OCI-LY7 (cell line): ENCODE data around the gene JUNB. TPM values are rescaled to one million over a fixed set of nuclear protein-coding genes. Genes with fewer than 3 reads are reported as not detected.

ENCODE experiments used
- BruUV-seq: library from RNA; stranded (reverse); fragments of 400-500 nt; replicated peaks from 2 replicates; lab custom pipeline; 2021; lab: Mats Ljungman, UMichigan
- CTCF ChIA-PET: fragments of 300-600 bp; sonication (Branson Sonifier 250); formaldehyde crosslinking; loops from one replicate; lab custom pipeline; 2022; ENCODE audit warnings: antibody characterized with exemption; ENCODE audit not compliant: unreplicated experiment; lab: Charles Lee
- POLR2A ChIA-PET: fragments of 300-600 bp; sonication (Branson Sonifier 250); formaldehyde crosslinking; loops from one replicate; lab custom pipeline; 2022; ENCODE audit warnings: antibody characterized with exemption; lab: Charles Lee
- DNase-seq: peaks from one replicate; pipeline ENCODE4 v3.0.0-alpha.2; 2015; ENCODE audit warnings: low spot score
- H2AFZ ChIP-seq: fragments of 200-600 bp; sonication (generic), shearing (Covaris generic); 2 replicates; pipeline ENCODE4 v1.6.1; 2014; ENCODE audit warnings: mild to moderate bottlenecking, antibody characterized with exemption, low read length, moderate library complexity
- H3K27ac ChIP-seq: fragments of 200-600 bp; sonication (generic); 2 replicates; pipeline ENCODE4 v1.5.1; 2014; ENCODE audit warnings: mixed run types, low read depth, mild to moderate bottlenecking, moderate library complexity, low read length, inconsistent platforms; ENCODE audit not compliant: poor library complexity, severe bottlenecking
- H3K36me3 ChIP-seq: fragments of 200-600 bp; sonication (generic); 2 replicates; pipeline ENCODE4 v1.6.1; 2014; ENCODE audit warnings: mild to moderate bottlenecking, antibody characterized with exemption, low read length, moderate library complexity, mixed read lengths; ENCODE audit not compliant: insufficient read depth
- H3K4me1 ChIP-seq: fragments of 200-600 bp; sonication (generic); 2 replicates; pipeline ENCODE4 v1.5.1; 2014; ENCODE audit warnings: mild to moderate bottlenecking, low read length; ENCODE audit not compliant: insufficient read depth, poor library complexity, severe bottlenecking
- H3K4me2 ChIP-seq: fragments of 200-600 bp; sonication (generic); 2 replicates; pipeline ENCODE4 v1.6.1; 2014; ENCODE audit warnings: mild to moderate bottlenecking, low read length
- H3K4me3 ChIP-seq: fragments of 200-600 bp; sonication (generic); 2 replicates; pipeline ENCODE4 v1.5.1; 2014; ENCODE audit warnings: mild to moderate bottlenecking, low read depth, low read length; ENCODE audit not compliant: poor library complexity, severe bottlenecking
- H3K79me2 ChIP-seq: fragments of 200-600 bp; sonication (generic); 2 replicates; pipeline ENCODE4 v1.6.1; 2016; ENCODE audit warnings: low read depth, mild to moderate bottlenecking, low read length, moderate library complexity, mixed read lengths; ENCODE audit not compliant: insufficient read depth
- H3K9me2 ChIP-seq: fragments of 200-600 bp; sonication (generic); 2 replicates; pipeline ENCODE4 v1.6.1; 2016; ENCODE audit warnings: mild to moderate bottlenecking, low read length, mixed read lengths; ENCODE audit not compliant: insufficient read depth
- H3K9me3 ChIP-seq: fragments of 200-600 bp; sonication (generic); 2 replicates; pipeline ENCODE4 v1.6.1; 2014; ENCODE audit warnings: mild to moderate bottlenecking, mixed run types, low read length, mixed read lengths
- H4K20me1 ChIP-seq: fragments of 200-600 bp; sonication (generic); 2 replicates; pipeline ENCODE4 v1.6.1; 2014; ENCODE audit warnings: mild to moderate bottlenecking, antibody characterized with exemption, low read length, moderate library complexity, mixed read lengths; ENCODE audit not compliant: insufficient read depth
- EZH2phosphoT487 ChIP-seq: fragments of 200-600 bp; sonication (generic); IDR thresholded peaks from 2 replicates; pipeline ENCODE4 v1.6.1; 2018; ENCODE audit warnings: low read depth, borderline replicate concordance, mild to moderate bottlenecking, mixed run types, antibody characterized with exemption, low read length, moderate library complexity, mixed read lengths
- intact Hi-C: fragments of 100-400 bp; cut with micrococcal nuclease; formaldehyde crosslinking; loops from one replicate; pipeline ENCODE4 v1.10.0; 2022; ENCODE audit not compliant: unreplicated experiment
- total RNA-seq, 2 experiments: library from RNA; depleted of rRNA in 1 of 2; stranded (reverse); fragments of >200 nt in 1 of 2; shearing (Covaris generic) in 1 of 2; gene quantifications; 2 replicates each; pipeline ENCODE4 v1.2.3, GENCODE V29; 2014 to 2022
- TF ChIP-seq, protein P1 (sequence below): fragments of 200-600 bp; sonication (generic); conservative IDR thresholded peaks from 2 replicates; pipeline ENCODE4 v1.5.1; 2014; ENCODE audit warnings: mild to moderate bottlenecking, antibody characterized with exemption, low read length, moderate library complexity, mixed read lengths

JUNB gene
- total RNA-seq, 2 experiments from 2014 or later, result 31.8 to 45.5 TPM

DNA sequence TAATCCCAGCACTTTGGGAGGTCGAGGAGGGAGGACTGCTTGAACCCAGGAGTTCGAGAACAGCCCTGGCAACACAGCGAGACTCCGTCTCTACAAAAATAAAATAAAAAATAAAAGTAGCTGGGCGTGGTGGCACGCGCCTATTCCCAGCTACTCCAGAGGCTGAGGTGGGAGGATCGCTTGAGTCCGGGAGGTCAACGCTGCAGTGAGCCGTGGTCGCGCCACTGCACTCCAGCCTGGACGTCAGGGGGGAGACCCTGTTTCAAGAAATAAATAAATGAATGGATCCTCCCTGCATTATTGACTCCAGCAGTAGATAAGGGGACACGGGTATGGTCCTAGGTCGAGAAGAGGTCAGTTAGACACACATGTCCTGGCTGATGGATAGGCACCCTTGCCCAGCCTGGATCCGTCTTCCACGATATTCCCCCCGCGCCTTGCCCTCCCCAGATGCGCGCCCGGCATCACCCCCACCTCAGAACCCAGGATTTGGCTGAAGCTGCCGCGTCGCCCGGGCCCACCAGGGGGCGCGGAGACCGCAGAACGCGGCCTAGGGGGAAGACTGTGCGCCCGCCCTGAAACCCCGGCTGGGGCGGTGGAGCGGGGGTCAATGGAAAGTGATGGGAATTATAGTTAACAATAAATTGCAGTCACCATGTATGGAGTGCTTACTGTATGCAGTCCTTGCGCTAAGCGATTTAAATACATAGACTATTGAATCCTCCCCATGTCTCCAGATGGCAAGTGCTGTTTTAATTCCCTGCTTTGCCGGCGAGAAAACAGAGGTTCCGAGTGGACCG lies 13.9 kb upstream of the JUNB start:
- no peaks in the 10 kb centered on the region for H3K9me2 ChIP-seq
- no peaks in the 10 kb centered on the region for H3K9me3 ChIP-seq
- CTCF ChIA-PET, result interaction anchor here (1.0 to 2.8 kb wide), 3 partner anchors 15 to 23 kb away, joined by 3 to 20 read pairs (median 4); partner anchors contain the start of gene JUNB
- H3K4me1 ChIP-seq, result peaks cover 44% of the 10 kb centered on the region
- POLR2A ChIA-PET, result interaction anchor here (0.7 to 2.0 kb wide), 2 partner anchors 14 to 298 kb away, joined by 3 to 10 read pairs; partner anchors contain the start of gene JUNB
- TF ChIP-seq, protein P1, sequence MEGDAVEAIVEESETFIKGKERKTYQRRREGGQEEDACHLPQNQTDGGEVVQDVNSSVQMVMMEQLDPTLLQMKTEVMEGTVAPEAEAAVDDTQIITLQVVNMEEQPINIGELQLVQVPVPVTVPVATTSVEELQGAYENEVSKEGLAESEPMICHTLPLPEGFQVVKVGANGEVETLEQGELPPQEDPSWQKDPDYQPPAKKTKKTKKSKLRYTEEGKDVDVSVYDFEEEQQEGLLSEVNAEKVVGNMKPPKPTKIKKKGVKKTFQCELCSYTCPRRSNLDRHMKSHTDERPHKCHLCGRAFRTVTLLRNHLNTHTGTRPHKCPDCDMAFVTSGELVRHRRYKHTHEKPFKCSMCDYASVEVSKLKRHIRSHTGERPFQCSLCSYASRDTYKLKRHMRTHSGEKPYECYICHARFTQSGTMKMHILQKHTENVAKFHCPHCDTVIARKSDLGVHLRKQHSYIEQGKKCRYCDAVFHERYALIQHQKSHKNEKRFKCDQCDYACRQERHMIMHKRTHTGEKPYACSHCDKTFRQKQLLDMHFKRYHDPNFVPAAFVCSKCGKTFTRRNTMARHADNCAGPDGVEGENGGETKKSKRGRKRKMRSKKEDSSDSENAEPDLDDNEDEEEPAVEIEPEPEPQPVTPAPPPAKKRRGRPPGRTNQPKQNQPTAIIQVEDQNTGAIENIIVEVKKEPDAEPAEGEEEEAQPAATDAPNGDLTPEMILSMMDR, result peak; percentile 96
- no peak for TF ChIP-seq EZH2phosphoT487
- H3K27ac ChIP-seq, result peak overlapping the region; percentile 56
- BruUV-seq, result no TSS peak
- intact Hi-C loops, result loop anchor here (1.0 kb wide), 2 partner anchors 14 to 19 kb away; partner anchors contain the start of gene JUNB
- peak overlapping the region; percentile 69 for H3K4me3 ChIP-seq
- H2AFZ ChIP-seq, result peak overlapping the region; percentile 81
- DNase-seq, result peak; percentile 78
- no peaks in the 10 kb centered on the region for H3K79me2 ChIP-seq
- no peaks in the 10 kb centered on the region for H4K20me1 ChIP-seq
- H3K4me2 ChIP-seq, result peak overlapping the region; percentile 96
- H3K36me3 ChIP-seq, result no peaks in the 10 kb centered on the region

DNA sequence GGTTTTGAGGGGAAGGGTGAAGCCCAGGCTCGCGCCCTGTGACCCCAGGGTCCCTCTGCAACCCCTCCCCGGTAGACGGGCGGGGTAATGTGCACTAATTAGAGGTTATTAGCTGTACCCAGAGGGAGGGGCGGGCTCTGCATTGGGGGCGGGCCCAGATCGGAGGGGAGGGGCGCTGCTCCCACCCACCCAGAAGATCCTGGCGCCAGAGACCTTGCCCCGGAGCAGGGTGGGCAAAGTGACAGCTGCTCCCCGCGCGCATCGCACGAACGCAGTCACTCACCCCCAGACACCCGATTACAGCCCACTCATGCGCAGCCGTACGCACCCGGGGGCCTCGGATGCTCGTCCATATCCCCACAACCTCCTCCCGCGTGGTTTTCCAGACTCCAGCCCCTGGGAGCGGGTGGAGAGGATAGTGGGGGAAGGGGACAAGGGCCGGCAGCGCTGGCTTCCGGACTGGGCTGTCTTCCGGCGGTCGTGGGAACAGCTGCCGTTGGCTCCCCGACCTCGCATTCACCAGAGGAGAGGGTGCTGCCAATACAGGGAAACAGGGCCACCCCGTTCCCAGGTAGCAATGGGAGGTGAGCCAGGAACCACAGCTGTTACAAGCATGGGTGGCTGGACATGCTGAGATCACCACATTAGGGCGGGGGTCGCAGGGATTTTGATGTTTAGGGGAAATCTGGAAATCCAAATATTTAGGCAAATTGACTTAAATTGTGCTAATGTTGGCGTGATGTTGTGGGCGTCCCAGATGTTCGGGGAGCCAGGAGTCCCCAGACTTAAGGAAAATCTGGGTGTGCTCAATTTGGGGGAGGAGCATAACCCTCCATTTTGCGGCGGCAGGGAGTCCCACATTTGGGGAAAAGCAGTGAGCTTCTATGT lies 13.0 kb upstream of the JUNB start:
- peak overlapping the region; percentile 96 for H3K4me2 ChIP-seq
- no TSS peak for BruUV-seq
- H3K9me2 ChIP-seq, result no peaks in the 10 kb centered on the region
- ChIA-PET CTCF (interaction anchor here (0.6 to 2.8 kb wide), 4 partner anchors 14 to 1041 kb away, joined by 3 to 20 read pairs (median 4); partner anchors contain the start of gene JUNB), POLR2A (interaction anchor here (0.6 kb wide), 1 partner anchor 97 kb away, joined by 3 read pairs; the partner anchor contains the start of gene DHPS)
- intact Hi-C loops, result no loop called here
- DNase-seq, result peak; percentile 55
- H3K4me3 ChIP-seq, result peak overlapping the region; percentile 69
- no peaks in the 10 kb centered on the region for H3K36me3 ChIP-seq
- H2AFZ ChIP-seq, result peak overlapping the region; percentile 81
- H4K20me1 ChIP-seq, result no peaks in the 10 kb centered on the region
- no peaks in the 10 kb centered on the region for H3K9me3 ChIP-seq
- no peak for TF ChIP-seq EZH2phosphoT487
- TF ChIP-seq, protein P1, result no peak
- peaks cover 53% of the 10 kb centered on the region for H3K4me1 ChIP-seq
- H3K79me2 ChIP-seq, result no peaks in the 10 kb centered on the region
- H3K27ac ChIP-seq, result peak overlapping the region; percentile 56
